B cell (primary cell): ENCODE measurements around the gene MOXD1. TPM values are rescaled to one million over a fixed set of nuclear protein-coding genes. Genes with fewer than 3 reads are reported as not detected.

Experiments used
- ATAC-seq: fragments of 200-7000 bp; cut with Tn5 transposase; one replicate; pipeline ENCODE4 v1.10.0; 2021; ENCODE audit warnings: low read depth, mild to moderate bottlenecking, moderate number of reproducible peaks, moderate library complexity
- CTCF ChIA-PET: fragments of 350-600 bp; sonication (Branson Sonifier 250); formaldehyde crosslinking; loops from one replicate; lab custom pipeline; 2021; ENCODE audit warnings: antibody characterized with exemption, inconsistent platforms; lab: Charles Lee
- POLR2A ChIA-PET: fragments of 350-600 bp; sonication (Branson Sonifier 250); formaldehyde crosslinking; loops from one replicate; lab custom pipeline; 2021; ENCODE audit warnings: antibody characterized with exemption; lab: Charles Lee
- DNase-seq: peaks from one replicate; pipeline ENCODE4 v3.0.0; 2013
- H2AFZ ChIP-seq: 2 replicates; pipeline ENCODE4 v1.6.1; 2012; ENCODE audit warnings: mild to moderate bottlenecking, low read depth, low read length; ENCODE audit not compliant: insufficient read depth, poor library complexity, severe bottlenecking
- H3K27ac ChIP-seq, 2 donors: 1 replicate in 1 of 2; 2 replicates in 1 of 2; pipeline ENCODE4 v1.5.1; 2012 to 2013; ENCODE audit warnings: low read length in 2 of 2, mild to moderate bottlenecking in 2 of 2, moderate library complexity in 1 of 2
- H3K27me3 ChIP-seq, 4 experiments: fragments of 200-600 bp in 1 of 4; sonication (generic) in 1 of 4; replicated peaks in 1 of 4; 1 replicate in 2 of 4; 2 replicates in 2 of 4; pipeline versions ENCODE4 v1.6.1 to v1.7.0; 2013 to 2016; ENCODE audit warnings: low read length in 3 of 4, mild to moderate bottlenecking in 2 of 4, mixed read lengths in 1 of 4, moderate library complexity in 1 of 4; ENCODE audit not compliant: insufficient read depth in 4 of 4, control insufficient read depth in 3 of 4; ENCODE audit errors: control extremely low read depth in 1 of 4
- H3K36me3 ChIP-seq, 2 experiments: replicated peaks in 1 of 2; 1 replicate in 1 of 2; 2 replicates in 1 of 2; pipeline versions ENCODE4 v1.6.1 to v1.7.1; 2013; ENCODE audit warnings: low read length in 1 of 2; ENCODE audit not compliant: insufficient read depth in 2 of 2, control insufficient read depth in 1 of 2; ENCODE audit errors: control extremely low read depth in 1 of 2, extremely low read depth in 1 of 2
- H3K4me1 ChIP-seq, 2 donors: fragments of 200-600 bp in 1 of 2; sonication (generic) in 1 of 2; 1 replicate in 1 of 2; 2 replicates in 1 of 2; pipeline versions ENCODE4 v1.5.1 to v1.6.1; 2013 to 2017; ENCODE audit warnings: low read length in 2 of 2; ENCODE audit not compliant: control insufficient read depth in 2 of 2, insufficient read depth in 2 of 2
- H3K4me2 ChIP-seq: replicated peaks from 2 replicates; pipeline ENCODE3; 2012; ENCODE audit warnings: mild to moderate bottlenecking, low read depth, low read length; ENCODE audit not compliant: poor library complexity, severe bottlenecking
- H3K4me3 ChIP-seq, 5 experiments: fragments of 200-600 bp in 1 of 5; sonication (generic) in 1 of 5; 1 replicate in 3 of 5; 2 replicates in 2 of 5; pipeline versions ENCODE4 v1.5.1 to v1.7.0; 2011 to 2016; ENCODE audit warnings: low read length in 4 of 5, mild to moderate bottlenecking in 4 of 5, low read depth in 2 of 5, control low read depth in 1 of 5, moderate library complexity in 1 of 5; ENCODE audit not compliant: insufficient read depth in 1 of 5; ENCODE audit errors: control extremely low read depth in 1 of 5, extremely low read depth in 1 of 5
- H3K79me2 ChIP-seq: fragments of 200-600 bp; sonication (generic); one replicate; pipeline ENCODE4 v1.6.0; 2016; ENCODE audit warnings: low read length; ENCODE audit not compliant: control insufficient read depth, insufficient read depth
- H3K9ac ChIP-seq: fragments of 200-600 bp; sonication (generic); 2 replicates; pipeline ENCODE4 v1.6.1; 2017; ENCODE audit warnings: mild to moderate bottlenecking, low read length, moderate library complexity
- H3K9me3 ChIP-seq, 3 donors: one replicate each; pipeline versions ENCODE4 v1.6.1 to v1.7.1; 2013; ENCODE audit warnings: low read length in 2 of 3; ENCODE audit not compliant: control insufficient read depth in 2 of 3, insufficient read depth in 1 of 3; ENCODE audit errors: control extremely low read depth in 1 of 3
- H4K20me1 ChIP-seq: 2 replicates; pipeline ENCODE4 v1.6.0; 2012; ENCODE audit warnings: mild to moderate bottlenecking, low read length; ENCODE audit not compliant: insufficient read depth, control insufficient read depth, poor library complexity, severe bottlenecking
- H3K27ac Mint-ChIP-seq: one replicate; pipeline ENCODE4 v1.8.0; 2021; ENCODE audit warnings: mixed read lengths
- H3K27me3 Mint-ChIP-seq: one replicate; pipeline ENCODE4 v1.8.0; 2021; ENCODE audit warnings: mixed read lengths
- H3K4me1 Mint-ChIP-seq: one replicate; pipeline ENCODE4 v1.8.0; 2021; ENCODE audit warnings: mixed read lengths
- H3K4me3 Mint-ChIP-seq: one replicate; pipeline ENCODE4 v1.8.0; 2021; ENCODE audit warnings: mixed read lengths
- H3K9me3 Mint-ChIP-seq: one replicate; pipeline ENCODE4 v1.8.0; 2022; ENCODE audit warnings: mixed read lengths; ENCODE audit not compliant: insufficient read depth
- CTCF ChIP-seq: fragments of 200-600 bp; IDR thresholded peaks from one replicate; pipeline ENCODE4 v1.8.0; 2022; ENCODE audit warnings: antibody characterized with exemption, mild to moderate bottlenecking
- EZH2 ChIP-seq: IDR thresholded peaks from 2 replicates; pipeline ENCODE4 v1.6.1; 2012; ENCODE audit warnings: borderline replicate concordance, low read depth, mild to moderate bottlenecking, moderate library complexity, low read length; ENCODE audit not compliant: insufficient read depth, poor library complexity, severe bottlenecking
- WGBS: methylation state at CpG from one replicate; pipeline ENCODE4 v1.1.5; 2013; ENCODE audit warnings: missing lambda C conversion rate; ENCODE audit not compliant: insufficient coverage; 5-methylcytosine and 5-hydroxymethylcytosine counted together
- intact Hi-C: fragments of 100-400 bp; cut with micrococcal nuclease; formaldehyde crosslinking; loops from one replicate; pipeline ENCODE4 v1.10.0; 2022
- polyA minus RNA-seq: library from RNA; depleted of rRNA, polyadenylated mRNA; stranded (reverse); fragments of >200 nt; gene quantifications from 2 replicates; pipeline ENCODE4 v1.2.3, GENCODE V29; 2012
- polyA plus RNA-seq: library from polyadenylated mRNA; depleted of rRNA; stranded (reverse); fragments of >200 nt; gene quantifications from 2 replicates; pipeline ENCODE4 v1.2.3, GENCODE V29; 2012
- total RNA-seq, 2 donors: library from RNA; stranded (reverse); fragments of 120-200 nt in 1 of 2; gene quantifications; 1 replicate in 1 of 2; 2 replicates in 1 of 2; pipeline versions ENCODE4 v1.2.3 to v1.2.4, GENCODE V29; 2013 to 2022

The MOXD1 gene
- total RNA-seq (6.7 and 7.0 TPM in 2 replicates), polyA plus RNA-seq (1.3 and 1.5 TPM in 2 replicates), polyA minus RNA-seq (1.5 and 1.8 TPM in 2 replicates)
- total RNA-seq (2013): 4.7 TPM

DNA sequence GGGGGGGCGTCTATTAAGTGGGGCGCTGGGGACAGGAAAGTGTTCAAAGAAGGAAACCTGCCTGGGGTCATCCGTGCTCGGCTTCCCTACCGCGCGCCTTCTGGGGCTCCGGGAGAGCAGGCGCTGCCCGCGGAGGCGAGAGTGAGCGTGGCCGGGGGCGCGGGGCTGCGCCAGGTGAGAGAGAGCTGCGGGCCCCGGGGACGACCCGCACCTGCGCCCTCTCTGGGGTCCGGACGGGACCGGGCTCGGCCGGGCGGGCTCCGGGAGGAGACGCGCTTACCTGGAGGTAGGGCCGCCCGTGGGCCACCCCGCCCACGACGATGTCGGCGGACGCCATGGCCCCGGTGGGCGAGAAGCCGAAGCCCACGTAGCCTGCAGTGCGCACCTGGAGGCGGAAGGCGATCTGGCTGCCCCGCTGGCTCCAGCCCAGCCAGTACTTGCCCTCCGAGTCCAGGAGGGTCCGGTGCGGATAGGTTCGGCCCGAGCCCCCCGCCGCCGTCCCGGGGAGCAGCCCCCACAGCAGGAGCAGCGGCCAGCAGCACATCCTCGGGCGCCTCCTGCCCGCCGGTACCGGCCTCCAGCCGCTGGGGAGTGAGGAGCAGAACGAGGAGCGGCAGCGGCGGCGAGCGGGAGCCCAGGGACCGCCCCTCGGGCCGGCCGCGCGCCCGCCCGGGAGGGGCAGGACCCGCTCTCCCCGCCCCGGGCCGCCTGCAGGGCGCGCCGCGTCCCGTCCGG lies at the start of gene MOXD1:
Gene MOXD1, minus strand, starts transcription at position 593 of the 735 bp plus-strand sequence. Its CDS starts 49 bp downstream, at position 544.
- peaks cover 0 to 3% (median 0%) of the 10 kb centered on the region in 3 donors for H3K9me3 ChIP-seq
- H3K4me1 Mint-ChIP-seq: peaks cover 24% of the 10 kb centered on the region
- TF ChIP-seq EZH2 (no peak), CTCF (no peak)
- H3K27ac ChIP-seq: no peak within 1 kb of the TSS
- H2AFZ ChIP-seq: peak within 1 kb of the TSS; percentile 93
- POLR2A ChIA-PET: interaction anchor here (0.6 kb wide), 1 partner anchor 105 kb away, joined by 5 read pairs; no protein-coding TSS in a partner anchor
- peak; percentile 83 for ATAC-seq
- WGBS: 1% methylated on average over 85 of the region's 87 CpGs
- H3K27me3 ChIP-seq: peaks cover 0 to 19% (median 11%) of the 10 kb centered on the region in 4 experiments
- peak within 1 kb of the TSS; percentile 81 for H3K9ac ChIP-seq
- H3K9me3 Mint-ChIP-seq: peaks cover under 1% of the 10 kb centered on the region
- no peaks in the 10 kb centered on the region for H3K36me3 ChIP-seq
- H3K27ac Mint-ChIP-seq: peak within 1 kb of the TSS; percentile 76
- H3K4me3 Mint-ChIP-seq: peak within 1 kb of the TSS; percentile 88
- H3K4me2 ChIP-seq: peak within 1 kb of the TSS; percentile 96
- peaks cover 20% of the 10 kb centered on the region for H3K27me3 Mint-ChIP-seq
- H3K79me2 ChIP-seq: no peaks in the 10 kb centered on the region
- DNase-seq: peak; percentile 64
- no peaks in the 10 kb centered on the region for H4K20me1 ChIP-seq
- CTCF ChIA-PET: interaction anchor here (0.8 to 1.6 kb wide), 4 partner anchors 83 to 129 kb away, joined by 3 to 6 read pairs (median 6); no protein-coding TSS in a partner anchor
- H3K4me3 ChIP-seq: peak within 1 kb of the TSS; percentile 51 to 84 (median 73)
- peaks cover 13 to 14% of the 10 kb centered on the region in 2 donors for H3K4me1 ChIP-seq
- intact Hi-C loops: loop anchor here (2.0 to 10.0 kb wide), 3 partner anchors 41 to 100 kb away; no protein-coding TSS in a partner anchor

DNA sequence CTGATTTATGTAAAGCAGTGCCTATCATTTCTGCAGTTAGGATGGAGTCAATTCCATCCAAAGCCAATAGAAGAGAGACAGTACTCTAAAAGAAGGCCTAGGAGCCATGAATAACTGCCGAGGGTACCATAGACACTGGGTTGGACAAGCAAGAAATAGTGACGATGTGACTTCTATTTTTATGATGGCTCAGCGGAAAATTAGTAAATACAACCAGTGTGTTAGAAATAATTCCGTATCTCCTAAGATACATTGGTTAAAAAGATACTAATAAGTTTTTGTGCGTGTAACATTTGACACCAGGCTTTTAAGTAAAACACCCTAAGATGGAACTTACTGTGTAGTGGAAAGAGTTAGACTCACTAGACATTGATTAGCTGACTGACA lies 45.6 kb upstream of the MOXD1 start:
- H3K4me3 ChIP-seq: no peak overlapping the region
- no peak overlapping the region for H3K9ac ChIP-seq
- ChIA-PET CTCF (interaction anchor here (0.6 to 1.5 kb wide), 2 partner anchors 53 to 340 kb away, joined by 4 to 6 read pairs; no protein-coding TSS in a partner anchor), POLR2A (no interaction called here)
- no peaks in the 10 kb centered on the region for H3K79me2 ChIP-seq
- H3K27ac ChIP-seq: peak overlapping the region in 1 of 2 donors; percentile 51
- no peaks in the 10 kb centered on the region for H3K9me3 Mint-ChIP-seq
- DNase-seq: no peak
- intact Hi-C loops: no loop called here
- H3K27me3 ChIP-seq: no peaks in the 10 kb centered on the region
- H3K27me3 Mint-ChIP-seq: no peaks in the 10 kb centered on the region
- WGBS: no CpG with 5 or more reads among the region's 5 CpGs
- no peak overlapping the region for H2AFZ ChIP-seq
- H3K36me3 ChIP-seq: peaks cover 8 to 27% of the 10 kb centered on the region in 2 experiments
- peaks cover 0 to 3% (median 0%) of the 10 kb centered on the region in 3 donors for H3K9me3 ChIP-seq
- peaks cover 2% of the 10 kb centered on the region for H3K4me1 Mint-ChIP-seq
- H3K4me3 Mint-ChIP-seq: no peak overlapping the region
- ATAC-seq: no peak
- H3K27ac Mint-ChIP-seq: no peak overlapping the region
- peaks cover 5% of the 10 kb centered on the region for H4K20me1 ChIP-seq
- no peaks in the 10 kb centered on the region for H3K4me1 ChIP-seq
- no peak for TF ChIP-seq CTCF
- no peak for TF ChIP-seq EZH2
- no peak overlapping the region for H3K4me2 ChIP-seq
